ENCODE results near the gene RCOR2. TPM values are rescaled to one million over a fixed set of nuclear protein-coding genes. Genes with fewer than 3 reads are reported as not detected.

RCOR2 gene
- total and polyA plus RNA-seq, 2 of the 13 experiments (the other 11 are each of a cell fraction or from before 2014, with no cell fraction given): 8.3 to 8.5 TPM

- TF ChIP-seq ZNF552 (CRISPR knock-in tag; IDR thresholded peaks at IDR 0.05; ENCODE audit: borderline replicate concordance) (no peak), ZNF496 (CRISPR knock-in tag; IDR thresholded peaks at IDR 0.05; ENCODE audit: insufficient replicate concordance) (no peak), TBX3 (IDR thresholded peaks at IDR 0.05; ENCODE audit: borderline replicate concordance) (no peak), NFYC (CRISPR knock-in tag; IDR thresholded peaks at IDR 0.05) (no peak), REXO4 (CRISPR knock-in tag; IDR thresholded peaks at IDR 0.05; ENCODE audit: borderline replicate concordance) (no peak), MXD4 (CRISPR knock-in tag; IDR thresholded peaks at IDR 0.05) (no peak), ZMAT3 (CRISPR knock-in tag; conservative IDR thresholded peaks at IDR 0.05) (no peak), DDIT3 (CRISPR knock-in tag; IDR thresholded peaks at IDR 0.05) (no peak), RFXANK (CRISPR knock-in tag; IDR thresholded peaks at IDR 0.05) (no peak), ZNF775 (CRISPR knock-in tag; IDR thresholded peaks at IDR 0.05; ENCODE audit: borderline replicate concordance) (no peak), FOSL1 (CRISPR knock-in tag; IDR thresholded peaks at IDR 0.05; ENCODE audit: borderline replicate concordance) (no peak), HIC2 (CRISPR knock-in tag; IDR thresholded peaks at IDR 0.05; ENCODE audit: low read depth) (no peak), ZFP62 (CRISPR knock-in tag; IDR thresholded peaks at IDR 0.05) (no peak), ZNF562 (CRISPR knock-in tag; IDR thresholded peaks at IDR 0.05; ENCODE audit: borderline replicate concordance) (no peak), ZNF121 (CRISPR knock-in tag; IDR thresholded peaks at IDR 0.05) (no peak), ZNF530 (CRISPR knock-in tag; IDR thresholded peaks at IDR 0.05; ENCODE audit: low read depth) (no peak), KDM3A (CRISPR knock-in tag; IDR thresholded peaks at IDR 0.05; ENCODE audit: low read depth) (no peak), ZNF746 (CRISPR knock-in tag; IDR thresholded peaks at IDR 0.05) (no peak), CHD2 (IDR thresholded peaks at IDR 0.05; ENCODE audit: low read depth, low read length) (peak; percentile 25; the same call in 1 of the 2 replicates), PLRG1 (conservative IDR thresholded peaks at IDR 0.05) (no peak), ZFP36L2 (CRISPR knock-in tag; IDR thresholded peaks at IDR 0.05) (no peak), KLF16 (CRISPR knock-in tag; IDR thresholded peaks at IDR 0.05) (no peak), NR2C2 (CRISPR knock-in tag; IDR thresholded peaks at IDR 0.05; ENCODE audit: borderline replicate concordance) (peak; percentile 91), ZGPAT (CRISPR knock-in tag; IDR thresholded peaks at IDR 0.05) (no peak), ZFP41 (CRISPR knock-in tag; IDR thresholded peaks at IDR 0.05; ENCODE audit: borderline replicate concordance) (no peak), BCL3 (CRISPR knock-in tag; IDR thresholded peaks at IDR 0.05) (no peak), SRSF4 (IDR thresholded peaks at IDR 0.05; ENCODE audit: low read depth, low read length, poor library complexity, severe bottlenecking) (no peak)
These were observed 22.5 kb upstream of the RCOR2 start (continued) for GRCh38 chr11:63939397-63939891.

Measured in HepG2 (cell line).